IPS-11a (cell line): ENCODE results near the gene TAF3.

ENCODE experiments used
- H3K4me3 ChIP-seq: one replicate; pipeline ENCODE4 v1.5.1; 2013; ENCODE audit warnings: low read depth, low read length, control low read depth

Gene TAF3

DNA sequence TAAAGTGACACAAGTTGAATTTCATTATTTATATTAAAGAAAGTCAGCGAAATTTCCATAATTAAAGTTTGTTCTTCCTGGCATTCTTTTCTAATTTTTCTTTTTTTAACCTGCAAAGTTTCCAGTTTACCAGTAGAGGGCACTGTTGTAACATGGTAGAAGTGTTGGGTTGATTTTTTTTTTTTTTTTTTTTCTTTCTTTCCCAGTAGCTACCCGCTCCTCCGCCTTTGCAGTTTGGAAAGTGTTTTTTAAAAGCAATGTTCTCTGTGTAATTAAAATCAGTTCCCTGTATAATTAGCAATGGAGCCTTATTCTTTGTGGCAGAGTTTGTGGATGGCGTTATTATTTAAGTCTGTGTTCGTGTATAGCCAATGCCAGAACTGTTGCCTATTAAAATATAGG, 53.7 kb downstream of the TAF3 start:
- H3K4me3 ChIP-seq: no peak overlapping the region

DNA sequence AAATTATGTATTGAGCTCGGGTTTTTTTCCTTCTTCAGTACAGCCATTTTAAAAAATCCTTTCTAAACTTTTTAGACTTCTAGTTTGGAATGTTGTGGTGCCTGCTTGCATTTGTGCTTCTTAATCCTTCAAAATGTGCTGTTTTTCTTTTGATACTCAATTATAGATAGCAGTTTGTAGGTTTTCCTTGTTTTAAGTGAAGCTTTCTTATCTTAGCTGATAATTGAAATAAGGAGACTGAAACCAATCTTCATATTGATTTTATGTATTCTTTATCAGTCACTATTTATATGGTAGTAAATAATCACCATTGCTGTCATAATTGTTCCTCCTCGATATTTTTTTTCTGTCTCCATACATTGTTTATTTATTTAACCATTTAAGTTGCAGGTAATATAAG, 56.6 kb downstream of the TAF3 start:
- no peak overlapping the region for H3K4me3 ChIP-seq

DNA sequence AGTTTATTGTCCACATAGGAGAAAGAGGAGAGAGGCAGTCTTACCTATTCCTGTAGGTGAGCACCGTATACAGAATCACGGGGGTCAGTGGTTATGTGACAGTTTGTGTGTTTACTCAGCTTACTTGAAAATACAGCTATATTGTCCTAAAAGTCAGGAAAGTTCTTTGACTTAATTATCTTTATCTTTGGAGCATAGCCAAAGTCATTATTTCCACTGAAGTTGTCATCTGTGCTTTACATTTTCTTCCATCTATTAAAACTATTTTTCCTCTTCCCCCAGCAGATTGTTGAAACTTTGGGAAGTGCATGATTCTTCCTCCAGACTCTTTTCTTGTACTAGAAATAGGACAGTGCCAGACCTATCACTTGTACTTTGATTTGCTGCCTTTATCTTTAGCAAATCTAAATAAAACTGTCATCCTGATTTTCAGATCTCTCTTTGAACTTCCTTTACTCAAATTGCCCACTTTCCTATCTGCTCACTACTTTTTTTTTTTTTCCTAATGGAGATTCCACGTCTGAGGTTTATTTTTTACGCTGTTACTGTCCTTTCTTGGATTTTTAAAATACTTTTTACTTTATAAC, 58.3 kb downstream of the TAF3 start:
- no peak overlapping the region for H3K4me3 ChIP-seq

DNA sequence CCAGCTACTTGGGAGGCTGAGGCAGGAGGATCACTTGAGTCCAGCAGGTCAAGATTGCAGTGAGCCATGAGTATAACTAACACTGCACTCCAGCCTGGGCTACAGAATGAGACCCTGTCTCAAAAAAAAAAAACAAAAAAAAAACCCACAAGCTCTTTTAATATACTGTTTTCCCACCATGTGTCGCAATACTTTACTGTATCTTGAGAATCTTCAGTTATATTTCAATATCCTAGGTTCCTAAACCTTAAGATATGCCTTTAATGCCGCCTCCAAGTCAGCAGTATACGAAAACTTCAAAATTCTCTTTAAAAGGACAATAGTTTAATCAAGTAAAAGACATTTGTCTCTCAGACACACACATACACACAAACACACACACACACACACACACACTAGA, 62.8 kb downstream of the TAF3 start:
- no peak overlapping the region for H3K4me3 ChIP-seq

DNA sequence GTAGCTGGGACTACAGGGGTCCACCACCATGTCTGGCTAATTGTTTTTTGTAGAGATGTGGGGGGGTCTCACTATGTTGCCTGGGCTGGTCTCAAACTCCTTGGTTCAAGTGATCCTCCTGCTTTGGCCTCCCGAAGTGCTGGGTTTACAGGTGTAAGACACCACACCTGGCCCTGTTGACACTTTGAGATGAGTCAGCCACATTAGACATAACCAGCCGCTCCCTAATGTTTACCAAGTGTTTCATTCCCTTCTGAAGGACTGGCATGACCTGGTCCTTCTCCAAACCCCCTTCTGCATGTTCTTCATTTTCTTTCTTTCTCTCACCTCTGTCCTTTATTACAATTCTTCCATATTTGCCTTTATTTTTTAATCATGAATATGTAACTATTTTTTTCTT, 67.8 kb downstream of the TAF3 start:
- H3K4me3 ChIP-seq: no peak overlapping the region

DNA sequence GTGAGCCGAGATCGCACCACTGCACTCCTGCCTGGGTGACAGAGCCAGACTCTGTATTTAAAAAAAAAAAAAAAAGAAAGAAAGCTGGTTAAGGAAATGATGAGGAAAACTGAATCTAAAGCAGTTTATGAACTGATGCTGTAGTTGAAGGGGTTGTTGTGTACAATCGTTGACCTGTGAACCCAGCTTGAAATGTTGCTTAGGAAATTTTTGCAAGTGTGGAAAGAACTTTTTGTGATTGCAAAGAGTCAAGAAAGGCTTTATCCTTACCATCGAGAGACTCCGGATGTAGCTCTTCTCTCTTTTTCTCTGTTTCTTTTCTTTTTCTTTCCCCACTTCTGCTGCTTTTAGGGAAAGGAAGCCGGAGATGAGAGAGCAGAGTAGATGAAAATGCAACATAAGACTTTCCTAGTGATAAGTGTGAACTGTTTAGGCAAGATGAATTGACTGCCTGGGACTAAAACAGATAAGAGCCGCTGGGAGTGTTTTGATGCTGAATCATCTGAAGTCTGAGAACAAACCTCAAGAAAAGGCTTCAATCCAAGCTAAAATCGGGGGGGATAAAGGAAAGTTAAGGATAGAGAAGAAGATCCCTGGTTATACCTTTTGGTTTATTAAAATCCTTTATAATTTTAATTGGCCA, 69.0 kb downstream of the TAF3 start:
- H3K4me3 ChIP-seq: no peak overlapping the region

DNA sequence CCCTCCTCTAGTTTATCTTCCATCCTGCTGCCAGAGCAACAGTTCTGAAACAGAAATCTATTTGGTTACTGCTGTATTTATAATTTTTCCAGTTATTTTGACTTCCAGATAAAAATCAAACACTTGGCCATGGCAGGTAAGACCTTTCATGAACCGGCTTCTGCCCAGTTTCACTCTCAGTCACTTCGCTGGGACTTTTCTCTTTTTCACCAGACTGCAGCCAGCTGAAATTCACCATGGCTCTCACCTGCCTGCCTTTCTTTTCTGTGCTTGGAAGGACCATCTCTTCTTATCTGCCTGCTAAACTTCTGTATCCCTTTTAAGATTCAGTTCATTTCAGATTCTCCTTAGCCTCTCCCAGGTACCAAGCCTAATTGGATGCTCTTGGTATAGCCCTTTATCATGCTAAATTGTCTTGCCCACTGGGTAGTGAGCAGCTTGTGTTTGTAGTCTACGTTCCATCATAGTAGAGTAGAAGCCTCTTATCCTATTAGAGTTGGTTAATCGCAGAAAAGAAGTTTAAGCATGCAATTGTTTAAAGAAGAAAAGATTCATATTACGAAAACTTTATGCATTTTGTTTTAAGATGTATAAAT, 71.7 kb downstream of the TAF3 start:
- no peak overlapping the region for H3K4me3 ChIP-seq

- no peak overlapping the region for H3K4me3 ChIP-seq
These were observed 72.5 kb downstream of the TAF3 start for GRCh38 chr10:7890781-7891180.

DNA sequence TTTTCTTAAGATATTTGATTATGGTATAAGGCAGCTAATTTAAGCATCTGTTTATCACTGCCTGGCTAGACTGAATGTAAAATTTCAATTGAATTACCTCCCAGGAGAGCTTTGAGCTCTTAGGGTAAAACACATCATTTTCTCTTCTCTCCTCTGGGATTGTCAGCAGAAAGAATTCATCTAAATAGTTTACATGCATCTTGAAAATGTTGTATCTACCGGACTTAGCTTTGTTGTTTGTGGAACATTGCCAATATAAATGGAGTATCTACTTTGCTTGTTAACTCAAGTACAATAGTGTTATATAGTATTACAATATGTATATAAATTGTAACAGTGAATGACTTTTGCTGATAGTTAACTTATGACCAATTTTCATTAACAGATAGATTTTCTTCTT, 73.3 kb downstream of the TAF3 start:
- H3K4me3 ChIP-seq: no peak overlapping the region

- H3K4me3 ChIP-seq: no peak overlapping the region
These were observed 73.8 kb downstream of the TAF3 start for GRCh38 chr10:7892146-7892545.

DNA sequence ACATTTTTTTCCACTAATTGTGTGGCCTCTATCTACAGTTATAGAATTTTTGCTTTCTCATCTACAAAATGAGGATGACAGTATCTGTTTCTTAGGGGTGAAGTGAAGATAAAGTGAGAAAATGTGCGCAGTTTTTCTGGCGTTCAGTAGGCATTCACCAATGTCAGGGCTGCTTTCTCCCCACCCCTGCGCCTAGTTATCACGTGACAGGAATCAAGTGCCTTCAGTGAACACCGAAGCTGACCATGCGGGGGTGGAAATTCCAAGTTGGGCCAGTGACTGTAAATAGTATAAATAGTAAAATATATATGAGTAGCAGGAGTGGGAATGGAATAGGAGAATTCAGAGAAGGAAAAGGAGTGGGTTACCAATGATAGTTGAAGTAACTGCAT, 77.4 kb downstream of the TAF3 start:
- H3K4me3 ChIP-seq: no peak overlapping the region

- H3K4me3 ChIP-seq: no peak overlapping the region
These were observed 78.0 kb downstream of the TAF3 start for GRCh38 chr10:7896297-7896696.

GRCh38 chr10:7901256-7901655, 83.0 kb downstream of the TAF3 start:
- no peak overlapping the region for H3K4me3 ChIP-seq

DNA sequence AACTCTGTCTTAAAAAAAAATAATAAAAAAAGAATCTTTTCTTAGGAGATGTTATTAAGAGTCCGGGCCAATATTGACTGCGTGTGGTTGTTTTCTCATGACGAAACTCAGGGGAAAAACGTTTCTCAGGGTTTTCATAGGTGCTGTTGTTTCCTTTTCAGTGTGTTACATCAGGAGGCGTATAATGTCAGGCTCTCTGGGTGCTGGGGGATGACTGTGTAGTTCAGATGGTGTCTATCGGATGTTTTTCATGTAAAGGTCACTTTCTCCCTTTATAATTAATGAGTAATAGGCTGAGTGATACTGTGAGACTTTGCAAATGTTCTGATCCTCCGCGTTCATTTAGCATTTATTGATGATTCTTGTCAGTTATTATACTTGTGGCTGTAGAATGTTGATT, 84.1 kb downstream of the TAF3 start:
- no peak overlapping the region for H3K4me3 ChIP-seq

GRCh38 chr10:7903851-7904250, 85.5 kb downstream of the TAF3 start:
- no peak overlapping the region for H3K4me3 ChIP-seq

GRCh38 chr10:7906128-7906527, 87.8 kb downstream of the TAF3 start:
- no peak overlapping the region for H3K4me3 ChIP-seq

DNA sequence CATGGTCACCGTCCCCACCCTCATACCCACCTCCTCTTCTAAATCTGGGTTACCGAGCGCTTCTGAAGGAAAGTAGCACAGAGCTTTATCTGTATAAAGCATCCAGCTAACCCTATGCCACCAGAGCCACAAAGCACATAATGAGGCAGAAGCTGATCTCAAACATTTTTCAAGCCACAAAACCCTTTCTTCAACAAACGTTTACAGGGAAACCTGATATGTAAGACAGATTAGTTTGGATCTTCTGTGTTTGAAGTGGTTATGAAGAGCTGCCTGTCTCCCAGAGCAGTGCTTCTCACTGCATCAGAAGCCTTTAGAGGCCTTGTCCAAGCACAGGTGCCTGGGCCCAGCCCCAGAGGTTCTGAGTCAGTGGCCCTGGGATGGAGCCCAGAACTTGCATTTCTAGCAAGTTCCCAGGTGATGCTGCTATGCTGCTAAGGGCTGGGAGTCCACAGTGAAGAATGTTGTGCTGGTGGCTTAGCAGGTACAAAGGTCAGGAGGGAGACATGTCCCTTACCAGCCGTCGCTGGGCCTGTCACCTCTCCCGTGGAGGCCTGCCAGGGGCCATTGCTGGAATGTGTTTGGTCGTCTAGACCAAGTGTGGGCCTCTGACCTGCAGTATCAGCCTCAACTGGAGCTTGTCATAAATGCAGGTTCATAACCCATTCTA, 90.4 kb downstream of the TAF3 start:
- no peak overlapping the region for H3K4me3 ChIP-seq

- no peak overlapping the region for H3K4me3 ChIP-seq
These were observed 95.0 kb downstream of the TAF3 start for GRCh38 chr10:7913126-7913872.

GRCh38 chr10:7915923-7916536, 97.7 kb downstream of the TAF3 start:
- H3K4me3 ChIP-seq: no peak overlapping the region

DNA sequence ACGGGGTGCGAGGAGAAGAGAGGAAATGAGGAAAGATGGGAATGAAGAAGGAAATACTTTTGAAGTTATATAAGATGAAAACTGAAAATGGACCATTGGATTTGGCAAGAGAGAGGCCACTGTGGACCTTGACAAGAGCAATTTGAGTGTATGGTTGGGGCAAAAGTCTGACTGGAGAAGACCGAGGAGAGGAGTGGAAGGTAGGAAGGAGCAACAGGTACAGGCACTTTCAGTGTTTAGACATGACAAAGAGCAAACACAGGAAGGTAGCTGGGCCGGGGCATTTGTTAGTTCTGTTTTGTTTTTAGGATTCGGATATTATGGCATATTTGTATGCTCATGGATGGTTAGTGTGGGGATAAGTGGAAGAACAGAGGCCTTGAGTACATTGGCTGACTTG, 99.4 kb downstream of the TAF3 start:
- no peak overlapping the region for H3K4me3 ChIP-seq

GRCh38 chr10:7922707-7923106, 104.4 kb downstream of the TAF3 start:
- H3K4me3 ChIP-seq: no peak overlapping the region
